Measurements from ENCODE around the gene C20orf96. TPM values are rescaled to one million over a fixed set of nuclear protein-coding genes. Genes with fewer than 3 reads are reported as not detected.

C20orf96 gene
- total and polyA plus RNA-seq, 4 donors = 0.70 to 2.6 (median 1.7) TPM

DNA sequence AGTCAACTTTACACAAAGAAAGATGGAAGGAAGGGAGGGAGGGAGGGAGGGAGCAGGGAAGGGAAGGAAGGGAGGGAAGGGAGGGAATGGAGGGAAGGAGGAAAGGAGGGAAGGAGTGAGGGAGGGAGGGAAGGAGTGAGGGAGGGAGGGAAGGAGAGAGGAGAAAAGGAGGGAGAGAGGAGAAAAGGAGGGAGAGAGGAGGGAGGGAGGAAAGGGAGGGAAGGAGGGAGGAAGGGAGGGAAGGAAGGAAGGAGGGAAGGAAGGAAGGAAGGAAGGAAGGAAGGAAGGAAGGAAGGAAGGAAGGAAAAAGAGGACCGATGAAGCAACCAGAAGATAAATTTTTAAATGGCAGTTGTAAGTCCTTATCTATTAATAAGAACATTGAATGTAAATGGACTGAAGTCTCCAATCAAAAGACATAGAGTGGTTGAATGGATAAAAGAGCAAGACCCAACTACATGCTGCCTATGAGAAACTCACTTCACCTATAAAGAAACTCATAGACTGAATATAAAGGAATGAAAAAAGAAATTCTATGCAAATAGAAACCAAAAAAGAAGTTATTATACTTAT lies 69.2 kb downstream of the C20orf96 start (continued):
- TF ChIP-seq MAX (IDR thresholded peaks at IDR 0.05) (no peak), RXRA (IDR thresholded peaks at IDR 0.05) (no peak), HNF4G (IDR thresholded peaks at IDR 0.05) (no peak)

Other genes starting within 250 kb of the C20orf96 start
- not detected for gene DEFB125, start 203.1 kb downstream of the C20orf96 start, total RNA-seq
- gene DEFB125, start 203.1 kb downstream of the C20orf96 start, polyA plus RNA-seq = not detected
- gene DEFB126, start 148.2 kb downstream of the C20orf96 start, total RNA-seq = not detected
- gene DEFB126, start 148.2 kb downstream of the C20orf96 start, polyA plus RNA-seq = not detected
- gene DEFB127, start 133.3 kb downstream of the C20orf96 start, total RNA-seq = not detected
- not detected for gene DEFB127, start 133.3 kb downstream of the C20orf96 start, polyA plus RNA-seq
- not detected for gene DEFB128, start 101.0 kb downstream of the C20orf96 start, total RNA-seq
- not detected for gene DEFB128, start 101.0 kb downstream of the C20orf96 start, polyA plus RNA-seq
- not detected for gene DEFB129, start 63.5 kb downstream of the C20orf96 start, total RNA-seq
- gene DEFB129, start 63.5 kb downstream of the C20orf96 start, polyA plus RNA-seq = not detected
- gene DEFB132, start 33.0 kb downstream of the C20orf96 start, total RNA-seq = under 1 TPM in 1 of 2 donors, not detected in 1; 0.08 TPM
- under 1 TPM in 1 of 2 donors, not detected in 1; 0.08 TPM for gene DEFB132, start 33.0 kb downstream of the C20orf96 start, polyA plus RNA-seq
- 10 to 100 TPM in 1 of 2 donors, 1 to 10 TPM in 1; 6.2 to 22.1 TPM for gene ZCCHC3, start 6.8 kb upstream of the C20orf96 start, total RNA-seq
- gene ZCCHC3, start 6.8 kb upstream of the C20orf96 start, polyA plus RNA-seq = 1 to 10 TPM; 2.4 to 5.0 TPM
- 1 to 10 TPM in 1 of 2 donors, under 1 TPM in 1; 0.67 to 4.2 TPM for gene SOX12, start 34.8 kb upstream of the C20orf96 start, total RNA-seq
- gene SOX12, start 34.8 kb upstream of the C20orf96 start, polyA plus RNA-seq = 1 to 10 TPM; 1.3 to 2.0 TPM
- 10 to 100 TPM in 1 of 2 donors, 1 to 10 TPM in 1; 1.9 to 12.0 TPM for gene NRSN2, start 56.4 kb upstream of the C20orf96 start, total RNA-seq
- 1 to 10 TPM; 3.5 to 6.0 TPM for gene NRSN2, start 56.4 kb upstream of the C20orf96 start, polyA plus RNA-seq
- 10 to 100 TPM in 1 of 2 donors, 1 to 10 TPM in 1; 4.8 to 36.3 TPM for gene TRIB3, start 90.0 kb upstream of the C20orf96 start, total RNA-seq
- 10 to 100 TPM; 41.2 to 63.1 TPM for gene TRIB3, start 90.0 kb upstream of the C20orf96 start, polyA plus RNA-seq
- 10 to 100 TPM; 18.0 to 48.3 TPM for gene RBCK1, start 117.5 kb upstream of the C20orf96 start, total RNA-seq
- 10 to 100 TPM; 61.3 to 62.6 TPM for gene RBCK1, start 117.5 kb upstream of the C20orf96 start, polyA plus RNA-seq
- gene TBC1D20, start 171.8 kb upstream of the C20orf96 start, total RNA-seq = 10 to 100 TPM; 14.4 to 18.9 TPM
- 1 to 10 TPM; 8.7 to 9.4 TPM for gene TBC1D20, start 171.8 kb upstream of the C20orf96 start, polyA plus RNA-seq